ENCODE results near the gene RELB.

RELB gene

DNA sequence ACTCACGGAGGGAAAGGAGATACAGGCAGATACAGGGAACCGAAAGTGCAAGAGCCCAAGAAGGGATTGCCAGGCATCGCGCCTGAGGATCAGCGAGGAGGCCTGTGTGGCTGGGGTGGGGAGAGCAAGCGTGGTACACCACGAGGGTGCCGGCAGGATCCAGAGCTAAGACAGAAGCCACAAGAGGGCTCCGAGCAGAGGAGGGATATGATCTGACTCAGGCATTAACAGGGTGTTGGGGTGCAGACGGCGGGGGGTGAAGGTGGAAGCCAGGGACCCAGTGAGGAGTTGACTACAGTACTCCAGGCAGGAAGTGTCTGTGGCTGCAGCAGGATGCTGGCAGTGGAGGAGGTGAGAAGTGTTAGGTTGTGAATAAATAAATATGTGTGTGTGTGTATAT lies 86.3 kb downstream of the RELB start:
- no peak for DNase-seq

All from NCI-H187 (cell line).